ENCODE measurements around the gene RANBP3L.
"Not testable (repeated sequence)": the region's sequence is repeated elsewhere in the genome, so short reads cannot be mapped to it uniquely, and the experiment has no call there.

RANBP3L gene

GRCh38 chr5:36285837-36286615 is 15.7 kb downstream of the RANBP3L start:
- no peak for DNase-seq (ENCODE audit: low read depth in 2 of 3, low spot score in 1 of 3)

GRCh38 chr5:36283775-36284174 is 17.9 kb downstream of the RANBP3L start:
- DNase-seq (ENCODE audit: low read depth in 2 of 3, low spot score in 1 of 3), result not testable (repeated sequence)

GRCh38 chr5:36281626-36282025 is 20.1 kb downstream of the RANBP3L start:
- no peak for DNase-seq (ENCODE audit: low read depth in 2 of 3, low spot score in 1 of 3)

- no peak for DNase-seq (ENCODE audit: low read depth in 2 of 3, low spot score in 1 of 3)
These were observed 22.5 kb downstream of the RANBP3L start for GRCh38 chr5:36279054-36279698.

- no peak for DNase-seq (ENCODE audit: low read depth in 2 of 3, low spot score in 1 of 3)
These were observed 24.1 kb downstream of the RANBP3L start for GRCh38 chr5:36277521-36278176.

DNA sequence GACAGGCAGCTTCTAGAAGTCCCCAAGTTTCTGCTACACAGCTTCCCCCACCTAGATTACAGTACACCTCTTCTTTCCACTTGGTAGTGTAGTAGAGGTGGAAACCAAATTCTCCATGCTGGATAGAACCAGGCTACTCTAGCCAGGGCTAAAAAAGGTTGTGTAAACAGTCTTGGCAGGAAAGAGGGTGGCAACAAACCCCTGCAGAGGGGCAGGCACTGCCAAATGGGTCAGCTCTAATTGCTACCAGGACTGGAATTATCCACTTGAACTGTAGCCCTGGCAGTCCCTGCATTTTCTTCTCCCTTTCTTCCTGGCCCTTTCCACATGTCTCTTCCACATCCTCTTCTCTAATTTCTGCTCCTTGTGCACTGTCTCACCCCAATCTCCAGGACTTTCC is 24.8 kb downstream of the RANBP3L start:
- DNase-seq (ENCODE audit: low read depth in 2 of 3, low spot score in 1 of 3), result no peak

DNA sequence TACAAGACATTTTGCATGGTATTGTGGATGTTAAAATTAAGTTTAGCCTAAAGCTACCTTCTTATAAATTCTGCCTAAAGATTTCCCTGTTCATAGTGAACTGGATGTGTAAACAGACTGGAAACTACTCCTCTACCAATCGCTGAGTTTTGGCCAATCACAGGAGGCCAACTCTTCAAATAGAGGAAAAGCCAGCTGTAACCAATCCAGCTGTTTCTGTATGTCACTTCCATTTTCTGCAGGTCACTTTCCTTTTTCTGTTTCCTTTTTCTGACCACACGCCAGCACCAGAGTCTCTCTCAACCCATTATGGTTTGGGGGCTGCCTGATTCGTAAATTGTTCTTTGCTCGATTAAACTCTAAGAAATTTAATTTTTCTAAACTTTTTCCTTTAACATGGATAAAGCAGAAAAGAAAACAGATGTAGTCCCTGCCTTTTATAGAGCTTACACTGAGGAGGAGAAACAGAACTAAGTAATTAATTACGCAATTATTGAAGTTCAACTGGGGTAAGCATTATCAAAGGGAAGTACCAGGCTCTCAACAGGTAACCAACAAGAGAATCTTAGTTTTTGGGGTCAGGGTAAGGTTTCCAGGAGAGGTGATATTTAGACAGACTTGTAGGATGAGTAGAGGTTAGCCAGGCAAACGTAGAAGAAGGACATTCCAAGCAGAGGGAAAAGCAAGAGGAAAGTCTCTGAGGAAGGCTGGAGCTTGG is 27.7 kb downstream of the RANBP3L start:
- no peak for DNase-seq (ENCODE audit: low read depth in 2 of 3, low spot score in 1 of 3)

- no peak for DNase-seq (ENCODE audit: low read depth in 2 of 3, low spot score in 1 of 3)
These were observed 29.5 kb downstream of the RANBP3L start for GRCh38 chr5:36272136-36272690.

DNA sequence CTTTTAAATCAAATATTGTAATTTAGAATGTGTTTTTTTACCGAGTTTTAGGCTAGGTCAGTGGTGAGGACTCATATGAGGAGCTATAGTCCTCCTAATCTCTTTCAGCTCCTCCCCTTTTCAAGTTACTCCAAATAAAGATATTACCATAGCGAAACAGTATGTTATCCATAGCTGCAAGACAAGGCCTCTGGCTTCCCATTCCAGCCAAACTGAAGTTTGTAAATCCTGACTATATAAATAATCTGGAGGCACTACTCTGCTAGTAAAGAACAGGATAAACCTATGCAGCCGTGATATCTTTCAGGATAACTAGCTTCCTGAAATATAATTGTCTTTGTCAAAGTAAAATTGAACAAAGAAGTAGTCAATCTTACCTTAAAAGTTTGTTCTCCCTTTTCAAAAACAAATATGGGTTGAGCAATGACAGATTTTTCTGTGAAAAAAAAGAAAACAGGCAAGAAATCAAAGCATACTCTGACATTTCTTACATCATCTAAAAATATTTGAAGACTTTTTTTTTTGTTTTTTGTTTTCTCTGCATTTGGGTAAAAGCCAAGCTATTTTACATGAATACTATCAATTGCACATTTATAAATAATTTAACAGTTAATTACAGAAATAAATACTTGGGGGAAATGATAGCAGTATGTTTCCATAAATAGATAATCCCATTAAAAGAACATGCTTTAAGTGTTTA is 30.7 kb downstream of the RANBP3L start:
- no peak for DNase-seq (ENCODE audit: low read depth in 2 of 3, low spot score in 1 of 3)

DNA sequence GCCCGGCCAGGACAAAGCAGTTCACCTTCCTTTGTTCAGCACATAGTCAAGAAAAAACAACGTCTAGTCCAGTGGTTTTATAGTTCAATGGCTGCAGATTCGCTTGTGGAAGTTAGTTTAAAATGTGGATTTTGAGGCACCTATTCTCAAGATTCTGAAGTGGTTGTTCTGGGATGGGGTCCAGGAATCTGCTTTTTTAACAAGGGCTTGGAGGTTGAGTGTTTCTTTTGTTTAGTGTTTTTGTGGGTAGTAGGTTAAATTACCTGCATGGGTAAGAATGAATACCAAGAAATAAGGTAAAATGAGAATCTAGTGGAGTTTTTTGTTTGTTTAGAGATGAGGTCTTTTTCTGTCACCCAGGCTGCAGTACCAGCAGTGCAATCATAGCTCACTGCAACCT is 31.5 kb downstream of the RANBP3L start:
- no peak for DNase-seq (ENCODE audit: low read depth in 2 of 3, low spot score in 1 of 3)

GRCh38 chr5:36269478-36269877 is 32.2 kb downstream of the RANBP3L start:
- DNase-seq (ENCODE audit: low read depth in 2 of 3, low spot score in 1 of 3), result no peak

- DNase-seq (ENCODE audit: low read depth in 2 of 3, low spot score in 1 of 3), result no peak
These were observed 33.8 kb downstream of the RANBP3L start for GRCh38 chr5:36267905-36268304.

- no peak for DNase-seq (ENCODE audit: low read depth in 2 of 3, low spot score in 1 of 3)
These were observed 37.4 kb downstream of the RANBP3L start for GRCh38 chr5:36264202-36264760.

- no peak for DNase-seq (ENCODE audit: low read depth in 2 of 3, low spot score in 1 of 3)
These were observed 40.5 kb downstream of the RANBP3L start for GRCh38 chr5:36261186-36261585.

- no peak for DNase-seq (ENCODE audit: low read depth in 2 of 3, low spot score in 1 of 3)
These were observed 48.1 kb downstream of the RANBP3L start for GRCh38 chr5:36253575-36253974.

DNA sequence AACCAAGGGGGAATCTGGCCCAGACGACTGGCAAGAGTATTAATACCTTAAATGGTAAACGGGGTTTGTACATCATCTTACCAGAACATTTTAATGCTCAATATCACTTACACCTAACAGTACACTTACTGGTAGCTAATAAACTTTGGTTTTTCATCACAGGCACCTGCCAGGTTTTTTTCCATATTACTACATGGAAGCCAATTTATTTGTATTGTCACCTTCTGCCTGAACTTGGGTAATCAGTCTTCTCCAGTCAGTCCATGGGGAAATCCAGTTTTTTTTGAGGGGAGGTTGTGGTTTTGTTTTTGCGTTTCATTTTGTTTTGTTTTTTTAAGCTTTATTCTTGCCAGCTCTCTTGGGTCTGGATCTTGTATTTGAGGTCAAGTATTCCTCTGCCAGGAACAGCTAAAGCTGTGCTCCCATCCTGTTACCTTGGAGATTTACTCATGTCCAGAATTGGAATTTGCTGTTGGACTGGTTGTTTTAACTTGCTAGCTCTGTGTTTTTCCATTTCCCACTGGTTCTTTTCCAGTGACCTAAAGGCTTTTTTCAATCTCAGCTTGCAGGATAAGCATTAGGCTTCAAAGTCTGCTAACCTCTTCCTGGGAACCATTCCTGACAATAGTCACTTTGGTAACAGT is 48.9 kb downstream of the RANBP3L start:
- DNase-seq (ENCODE audit: low read depth in 2 of 3, low spot score in 1 of 3), result no peak

DNA sequence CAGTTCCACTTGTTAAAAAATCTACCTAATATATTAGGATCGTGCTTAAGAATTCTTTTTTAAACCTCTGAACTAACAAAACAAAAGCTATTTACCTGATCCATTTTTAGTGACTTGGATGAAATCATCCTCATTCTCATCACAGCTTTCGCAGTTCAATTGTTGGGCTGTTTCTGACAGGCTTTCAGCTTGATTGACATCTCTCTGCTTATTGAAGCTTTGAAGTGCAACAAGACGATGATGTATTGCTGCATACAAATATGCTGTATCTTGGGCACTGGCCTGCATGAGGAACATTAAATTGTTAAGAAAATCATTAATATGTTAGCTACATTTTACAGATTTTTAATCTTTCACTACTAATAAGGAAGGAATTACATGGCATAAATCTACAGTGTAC is 50.5 kb downstream of the RANBP3L start:
- no peak for DNase-seq (ENCODE audit: low read depth in 2 of 3, low spot score in 1 of 3)

DNA sequence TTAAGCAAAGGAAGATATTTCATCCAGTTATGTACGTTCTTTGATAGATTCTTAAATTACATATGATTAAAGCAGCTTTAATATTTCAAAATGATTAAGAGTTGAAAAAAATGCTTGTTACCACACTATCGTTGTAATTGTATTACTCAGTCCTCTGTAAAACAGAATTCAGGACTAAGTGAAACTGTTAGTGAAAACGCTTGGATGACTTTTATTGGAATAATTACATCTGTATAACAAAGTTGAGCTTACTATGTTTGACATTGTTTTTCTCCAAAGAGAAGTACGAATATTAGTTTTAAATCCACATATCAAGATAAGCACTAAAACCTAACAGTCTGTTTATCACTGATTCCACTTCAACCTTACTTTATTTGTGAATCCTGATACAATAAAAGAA is 51.3 kb downstream of the RANBP3L start:
- DNase-seq (ENCODE audit: low read depth in 2 of 3, low spot score in 1 of 3), result no peak

DNA sequence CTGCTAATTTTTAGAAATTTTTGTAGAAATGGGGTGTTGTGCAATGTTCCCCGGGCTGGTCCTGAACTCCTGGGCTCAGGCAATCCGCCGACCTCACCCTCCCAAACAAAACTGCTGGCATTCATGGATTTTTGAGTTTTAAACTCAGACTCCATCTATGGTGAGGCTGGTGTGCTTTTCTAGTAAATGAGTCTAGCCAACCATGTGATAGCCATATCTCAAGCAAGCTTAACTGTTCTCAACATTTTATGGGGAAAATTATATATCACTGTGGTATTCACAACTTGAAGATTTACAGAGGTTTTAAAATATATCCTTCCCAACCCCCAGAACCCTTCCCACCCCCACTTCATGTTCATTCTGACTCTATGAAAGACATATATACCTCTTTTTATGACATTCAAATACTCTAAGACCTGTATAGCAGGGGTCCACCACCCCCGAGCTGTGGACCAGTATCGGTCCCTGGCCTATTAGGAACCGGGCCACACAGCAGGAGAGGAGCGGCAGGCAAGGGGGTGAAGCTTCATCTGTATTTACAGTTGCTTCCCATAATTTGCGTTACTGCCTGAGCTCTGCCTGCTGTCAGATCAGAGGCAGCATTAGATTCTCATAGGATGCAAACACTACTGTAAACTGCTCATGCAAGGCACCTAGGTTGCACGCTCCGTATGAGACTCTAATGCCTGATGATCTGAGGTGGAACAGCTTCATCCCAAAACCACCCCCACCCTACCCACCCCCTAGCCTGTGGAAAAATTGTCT is 55.5 kb downstream of the RANBP3L start:
- no peak for DNase-seq (ENCODE audit: low read depth in 2 of 3, low spot score in 1 of 3)

Measured in stimulated activated CD4-positive, alpha-beta T cell treated with anti-CD3 and anti-CD28 coated beads, Interleukin-12 subunit alpha, Interleukin-12 subunit beta, amount 100 ng/mL, for 48 hours (primary cell).